OCI-LY3 (cell line): ENCODE results near the gene CHD9.
A peak's percentile ranks its signal among the peaks of the same experiment; 100 is the strongest.

Source experiments
- H2AFZ ChIP-seq: fragments of 200-600, 300-600 bp; shearing (Covaris generic); 2 replicates; pipeline ENCODE4 v1.6.0; 2014; ENCODE audit warnings: antibody characterized with exemption, low read depth, low read length
- H3K27ac ChIP-seq: fragments of 200-600, 300-600 bp; sonication (generic); 2 replicates; pipeline ENCODE4 v1.5.1; 2014; ENCODE audit warnings: mild to moderate bottlenecking, low read length, moderate library complexity, mixed read lengths
- H3K27me3 ChIP-seq: fragments of 200-600, 300-600 bp; sonication (generic); 2 replicates; pipeline ENCODE4 v1.6.1; 2014; ENCODE audit warnings: low read depth, low read length, mixed read lengths
- H3K36me3 ChIP-seq: fragments of 200-600, 300-600 bp; sonication (generic); replicated peaks from 2 replicates; pipeline ENCODE3; 2014; ENCODE audit warnings: low read depth, low read length, mixed read lengths
- H3K4me1 ChIP-seq: fragments of 300-600, 200-600 bp; sonication (generic); 2 replicates; pipeline ENCODE4 v1.6.1; 2014; ENCODE audit warnings: low read length, mixed read lengths
- H3K4me2 ChIP-seq: fragments of 200-600, 300-600 bp; sonication (generic); 2 replicates; pipeline ENCODE4 v1.6.1; 2014; ENCODE audit warnings: low read length, mixed read lengths
- H3K4me3 ChIP-seq: fragments of 300-600, 200-600 bp; sonication (generic); 2 replicates; pipeline ENCODE4 v1.5.1; 2014; ENCODE audit warnings: antibody characterized with exemption, mild to moderate bottlenecking, low read length, moderate library complexity
- H3K79me2 ChIP-seq: fragments of 300-600, 200-600 bp; shearing (Covaris generic); 2 replicates; pipeline ENCODE4 v1.6.1; 2014; ENCODE audit warnings: mild to moderate bottlenecking, low read length, mixed read lengths
- H3K9ac ChIP-seq: fragments of 300-600, 200-600 bp; shearing (Covaris generic); 2 replicates; pipeline ENCODE4 v1.6.0; 2014; ENCODE audit warnings: mild to moderate bottlenecking, low read length, moderate library complexity
- H3K9me3 ChIP-seq: fragments of 200-600, 300-600 bp; shearing (Covaris generic); 2 replicates; pipeline ENCODE4 v1.6.1; 2014; ENCODE audit warnings: low read length, mixed read lengths; ENCODE audit not compliant: insufficient read depth
- H4K20me1 ChIP-seq: fragments of 200-600, 300-600 bp; sonication (generic); 2 replicates; pipeline ENCODE4 v1.6.1; 2016; ENCODE audit warnings: low read length, mixed read lengths; ENCODE audit not compliant: insufficient read depth
- CTCF ChIP-seq: fragments of 200-600, 300-600 bp; sonication (generic); IDR thresholded peaks from 2 replicates; pipeline ENCODE4 v1.5.1; 2014; ENCODE audit warnings: antibody characterized with exemption, low read length, low read depth
- EZH2phosphoT487 ChIP-seq: fragments of 200-600 bp; shearing (Covaris generic); IDR thresholded peaks from 2 replicates; pipeline ENCODE4 v1.6.1; 2018; ENCODE audit warnings: antibody characterized with exemption, mixed run types, low read depth

Gene CHD9

GRCh38 chr16:53209429-53209828, 154.6 kb downstream of the CHD9 start:
- H2AFZ ChIP-seq: no peak overlapping the region
- H3K4me3 ChIP-seq: peak overlapping the region; percentile 78
- H3K27me3 ChIP-seq: no peaks in the 10 kb centered on the region
- peak overlapping the region; percentile 82; the same call in 1 of the 2 replicates for H3K9ac ChIP-seq
- H4K20me1 ChIP-seq: peaks cover 4% of the 10 kb centered on the region; the same call in 1 of the 2 replicates
- H3K4me2 ChIP-seq: peak overlapping the region; percentile 38
- peaks cover 11% of the 10 kb centered on the region for H3K36me3 ChIP-seq
- H3K4me1 ChIP-seq: peaks cover 26% of the 10 kb centered on the region
- TF ChIP-seq EZH2phosphoT487 (no peak), CTCF (no peak)
- H3K79me2 ChIP-seq: peaks cover 59% of the 10 kb centered on the region
- H3K27ac ChIP-seq: no peak overlapping the region
- no peaks in the 10 kb centered on the region for H3K9me3 ChIP-seq

GRCh38 chr16:53209877-53210276, 155.1 kb downstream of the CHD9 start:
- H3K4me1 ChIP-seq: peaks cover 26% of the 10 kb centered on the region
- no peak overlapping the region for H3K9ac ChIP-seq
- peak overlapping the region; percentile 78 for H3K4me3 ChIP-seq
- H2AFZ ChIP-seq: no peak overlapping the region
- H3K9me3 ChIP-seq: no peaks in the 10 kb centered on the region
- H3K27ac ChIP-seq: no peak overlapping the region
- TF ChIP-seq CTCF (no peak), EZH2phosphoT487 (no peak)
- no peaks in the 10 kb centered on the region for H3K27me3 ChIP-seq
- peak overlapping the region; percentile 38 for H3K4me2 ChIP-seq
- H3K79me2 ChIP-seq: peaks cover 59% of the 10 kb centered on the region
- H3K36me3 ChIP-seq: peaks cover 11% of the 10 kb centered on the region
- peaks cover 4% of the 10 kb centered on the region; the same call in 1 of the 2 replicates for H4K20me1 ChIP-seq

- Histone ChIP-seq H3K27ac (no peak overlapping the region), H3K27me3 (no peaks in the 10 kb centered on the region), H3K9me3 (no peaks in the 10 kb centered on the region), H3K79me2 (peaks cover 59% of the 10 kb centered on the region), H4K20me1 (peaks cover 10% of the 10 kb centered on the region; the same call in 1 of the 2 replicates), H2AFZ (no peak overlapping the region), H3K4me3 (no peak overlapping the region), H3K9ac (no peak overlapping the region), H3K4me1 (peaks cover 36% of the 10 kb centered on the region), H3K4me2 (no peak overlapping the region), H3K36me3 (peaks cover 14% of the 10 kb centered on the region)
- TF ChIP-seq CTCF (no peak), EZH2phosphoT487 (no peak)
Measured at GRCh38 chr16:53211253-53211652, 156.5 kb downstream of the CHD9 start.

GRCh38 chr16:53212893-53213223, 158.1 kb downstream of the CHD9 start:
- Histone ChIP-seq H3K9ac (no peak overlapping the region), H3K36me3 (peaks cover 14% of the 10 kb centered on the region), H3K4me1 (peaks cover 30% of the 10 kb centered on the region), H3K27me3 (no peaks in the 10 kb centered on the region), H2AFZ (no peak overlapping the region), H3K4me3 (no peak overlapping the region), H3K9me3 (no peaks in the 10 kb centered on the region), H3K79me2 (peaks cover 57% of the 10 kb centered on the region), H3K27ac (no peak overlapping the region), H4K20me1 (peaks cover 10% of the 10 kb centered on the region; the same call in 1 of the 2 replicates), H3K4me2 (no peak overlapping the region)
- TF ChIP-seq EZH2phosphoT487 (no peak), CTCF (no peak)
